GM18907 (cell line): Measurements from ENCODE around the gene ADCY1.

Experiments
- ATAC-seq: cut with Tn5 transposase; IDR thresholded peaks from one replicate; pipeline ENCODE4 v1.9.1; 2021; ENCODE audit warnings: mild to moderate bottlenecking, moderate library complexity; ENCODE audit not compliant: unreplicated experiment

The ADCY1 gene

GRCh38 chr7:45576249-45576929 is 2.2 kb downstream of the ADCY1 start:
- ATAC-seq: no peak

GRCh38 chr7:45578022-45578421 is 3.9 kb downstream of the ADCY1 start:
- no peak for ATAC-seq

- no peak for ATAC-seq
Observed at GRCh38 chr7:45578467-45578866, 4.3 kb downstream of the ADCY1 start.

- ATAC-seq: no peak
Observed at GRCh38 chr7:45579391-45579801, 5.2 kb downstream of the ADCY1 start.

- no peak for ATAC-seq
Observed at GRCh38 chr7:45580053-45580872, 6.1 kb downstream of the ADCY1 start.

GRCh38 chr7:45581271-45581780 is 7.2 kb downstream of the ADCY1 start:
- no peak for ATAC-seq

- ATAC-seq: no peak
Observed at GRCh38 chr7:45582136-45582749, 8.1 kb downstream of the ADCY1 start.

GRCh38 chr7:45582868-45583277 is 8.7 kb downstream of the ADCY1 start:
- no peak for ATAC-seq

- no peak for ATAC-seq
Observed at GRCh38 chr7:45583296-45583695, 9.1 kb downstream of the ADCY1 start.

- ATAC-seq: no peak
Observed at GRCh38 chr7:45584261-45585210, 10.4 kb downstream of the ADCY1 start.

GRCh38 chr7:45585628-45586027 is 11.5 kb downstream of the ADCY1 start:
- ATAC-seq: no peak

GRCh38 chr7:45586542-45587520 is 12.7 kb downstream of the ADCY1 start:
- no peak for ATAC-seq

- ATAC-seq: no peak
Observed at GRCh38 chr7:45588466-45588865, 14.3 kb downstream of the ADCY1 start.

- ATAC-seq: no peak
Observed at GRCh38 chr7:45589061-45589460, 14.9 kb downstream of the ADCY1 start.

- ATAC-seq: no peak
Observed at GRCh38 chr7:45589915-45590678, 15.9 kb downstream of the ADCY1 start.

GRCh38 chr7:45590679-45591057 is 16.5 kb downstream of the ADCY1 start:
- no peak for ATAC-seq

- ATAC-seq: no peak
Observed at GRCh38 chr7:45591101-45591906, 17.1 kb downstream of the ADCY1 start.
